H7 (cell line): Measurements from ENCODE around the gene FGGY. TPM values are rescaled to one million over a fixed set of nuclear protein-coding genes. Genes with fewer than 3 reads are reported as not detected.
"Not testable (repeated sequence)": the region's sequence is repeated elsewhere in the genome, so short reads cannot be mapped to it uniquely, and the experiment has no call there.

ENCODE experiments used
- DNase-seq: peaks from one replicate; pipeline ENCODE4 v3.0.0; 2012
- H3K27me3 ChIP-seq: 2 replicates; pipeline ENCODE4 v1.6.0; 2011; ENCODE audit warnings: mild to moderate bottlenecking, low read length; ENCODE audit not compliant: control insufficient read depth, insufficient read depth
- H3K36me3 ChIP-seq: replicated peaks from 2 replicates; pipeline ENCODE4 v1.5.1; 2011; ENCODE audit warnings: low read length; ENCODE audit not compliant: control insufficient read depth, insufficient read depth
- H3K4me3 ChIP-seq: 2 replicates; pipeline ENCODE4 v1.5.1; 2011; ENCODE audit warnings: low read depth, mild to moderate bottlenecking, control low read depth, low read length, moderate library complexity; ENCODE audit not compliant: insufficient read depth
- total RNA-seq: library from RNA; depleted of rRNA; stranded (reverse); fragments of >200 nt; shearing (Covaris generic); gene quantifications from 2 replicates; pipeline ENCODE4 v1.2.3, GENCODE V29; 2014

FGGY gene
- total RNA-seq, 1 experiment from 2014 or later: 19.2 TPM

- Histone ChIP-seq H3K27me3 (peaks cover 3% of the 10 kb centered on the region; the same call in 1 of the 2 replicates), H3K36me3 (no peaks in the 10 kb centered on the region), H3K4me3 (no peak overlapping the region)
- no peak for DNase-seq
Observed at GRCh38 chr1:59298026-59298583, 1.2 kb downstream of the FGGY start.

GRCh38 chr1:59298710-59299346 lies 1.9 kb downstream of the FGGY start:
- no peak for DNase-seq
- H3K4me3 ChIP-seq: no peak overlapping the region
- no peaks in the 10 kb centered on the region for H3K36me3 ChIP-seq
- peaks cover 3% of the 10 kb centered on the region; the same call in 1 of the 2 replicates for H3K27me3 ChIP-seq

GRCh38 chr1:59299670-59300069 lies 2.8 kb downstream of the FGGY start:
- not testable (repeated sequence) for H3K36me3 ChIP-seq, DNase-seq, H3K27me3 ChIP-seq, H3K4me3 ChIP-seq

GRCh38 chr1:59302297-59302696 lies 5.4 kb downstream of the FGGY start:
- DNase-seq: no peak
- Histone ChIP-seq H3K36me3 (no peaks in the 10 kb centered on the region), H3K27me3 (no peaks in the 10 kb centered on the region), H3K4me3 (no peak overlapping the region)

- H3K4me3 ChIP-seq: no peak overlapping the region
- no peaks in the 10 kb centered on the region for H3K36me3 ChIP-seq
- no peak for DNase-seq
- H3K27me3 ChIP-seq: no peaks in the 10 kb centered on the region
Observed at GRCh38 chr1:59302871-59303270, 6.0 kb downstream of the FGGY start.

- DNase-seq: no peak
- Histone ChIP-seq H3K27me3 (no peaks in the 10 kb centered on the region), H3K36me3 (no peaks in the 10 kb centered on the region), H3K4me3 (no peak overlapping the region)
Observed at GRCh38 chr1:59305188-59305587, 8.3 kb downstream of the FGGY start.

GRCh38 chr1:59307591-59307990 lies 10.7 kb downstream of the FGGY start:
- Histone ChIP-seq H3K4me3 (no peak overlapping the region), H3K36me3 (no peaks in the 10 kb centered on the region), H3K27me3 (no peaks in the 10 kb centered on the region)
- DNase-seq: no peak

- H3K36me3 ChIP-seq: no peaks in the 10 kb centered on the region
- H3K4me3 ChIP-seq: no peak overlapping the region
- no peaks in the 10 kb centered on the region for H3K27me3 ChIP-seq
- no peak for DNase-seq
Observed at GRCh38 chr1:59308839-59309238, 11.9 kb downstream of the FGGY start.

- Histone ChIP-seq H3K27me3 (no peaks in the 10 kb centered on the region), H3K4me3 (no peak overlapping the region), H3K36me3 (no peaks in the 10 kb centered on the region)
- no peak for DNase-seq
Observed at GRCh38 chr1:59309392-59309791, 12.5 kb downstream of the FGGY start.

GRCh38 chr1:59309795-59310548 lies 13.1 kb downstream of the FGGY start:
- no peaks in the 10 kb centered on the region for H3K36me3 ChIP-seq
- DNase-seq: no peak
- no peak overlapping the region for H3K4me3 ChIP-seq
- no peaks in the 10 kb centered on the region for H3K27me3 ChIP-seq

- no peaks in the 10 kb centered on the region for H3K36me3 ChIP-seq
- no peak for DNase-seq
- H3K27me3 ChIP-seq: no peaks in the 10 kb centered on the region
- H3K4me3 ChIP-seq: no peak overlapping the region
Observed at GRCh38 chr1:59310549-59311250, 13.8 kb downstream of the FGGY start.

- Histone ChIP-seq H3K4me3 (no peak overlapping the region), H3K36me3 (no peaks in the 10 kb centered on the region), H3K27me3 (no peaks in the 10 kb centered on the region)
- no peak for DNase-seq
Observed at GRCh38 chr1:59314776-59315528, 18.1 kb downstream of the FGGY start.

- Histone ChIP-seq H3K27me3 (no peaks in the 10 kb centered on the region), H3K4me3 (no peak overlapping the region), H3K36me3 (no peaks in the 10 kb centered on the region)
- no peak for DNase-seq
Observed at GRCh38 chr1:59315529-59316463, 18.9 kb downstream of the FGGY start.
